Activated CD4-positive, alpha-beta T cell treated with anti-CD3 and anti-CD28 coated beads, Interleukin-2, amount 50 U/mL, for 4 hours (primary cell): ENCODE data around the gene SRRM4.

Source experiments
- DNase-seq, 2 experiments: peaks; one replicate each; pipeline ENCODE4 v3.0.0-alpha.2; 2020

SRRM4 gene

GRCh38 chr12:119171691-119172425 lies 190.5 kb downstream of the SRRM4 start:
- DNase-seq: no peak

GRCh38 chr12:119175081-119175480 lies 193.7 kb downstream of the SRRM4 start:
- DNase-seq: no peak

- no peak for DNase-seq
These were observed 195.1 kb downstream of the SRRM4 start for GRCh38 chr12:119176267-119177055.

- no peak for DNase-seq
These were observed 195.7 kb downstream of the SRRM4 start for GRCh38 chr12:119177056-119177325.

GRCh38 chr12:119177724-119178380 lies 196.5 kb downstream of the SRRM4 start:
- no peak for DNase-seq

GRCh38 chr12:119178544-119179334 lies 197.4 kb downstream of the SRRM4 start, which contains the start of gene HSPB8:
TSS of gene HSPB8 (plus strand) at chr12:119178931. CDS start at chr12:119179313, 382 bp downstream.
- no peak for DNase-seq

- DNase-seq: no peak
These were observed 198.1 kb downstream of the SRRM4 start for GRCh38 chr12:119179335-119180021.

GRCh38 chr12:119180380-119181040 lies 199.2 kb downstream of the SRRM4 start:
- no peak for DNase-seq

GRCh38 chr12:119181202-119181601 lies 199.9 kb downstream of the SRRM4 start:
- DNase-seq: no peak

- no peak for DNase-seq
These were observed 200.6 kb downstream of the SRRM4 start for GRCh38 chr12:119181944-119182343.

- DNase-seq: no peak
These were observed 201.6 kb downstream of the SRRM4 start for GRCh38 chr12:119182701-119183493.

- no peak for DNase-seq
These were observed 202.8 kb downstream of the SRRM4 start for GRCh38 chr12:119183942-119184695.

GRCh38 chr12:119195256-119195655 lies 213.9 kb downstream of the SRRM4 start:
- no peak for DNase-seq

GRCh38 chr12:119198440-119198839 lies 217.1 kb downstream of the SRRM4 start:
- DNase-seq: no peak

GRCh38 chr12:119200601-119201000 lies 219.3 kb downstream of the SRRM4 start:
- DNase-seq: no peak

- no peak for DNase-seq
These were observed 220.6 kb downstream of the SRRM4 start for GRCh38 chr12:119201789-119202543.

- DNase-seq: no peak
These were observed 221.2 kb downstream of the SRRM4 start for GRCh38 chr12:119202544-119202943.

GRCh38 chr12:119204131-119204530 lies 222.8 kb downstream of the SRRM4 start:
- DNase-seq: no peak

- no peak for DNase-seq
These were observed 223.4 kb downstream of the SRRM4 start for GRCh38 chr12:119204671-119205285.
